Ectodermal cell (in vitro differentiated cells): Measurements from ENCODE around the gene MBD3L1.

Experiments used
- H3K27ac ChIP-seq: 2 replicates; pipeline ENCODE4 v1.7.0; 2013; ENCODE audit warnings: mild to moderate bottlenecking, low read depth, low read length; ENCODE audit not compliant: insufficient read depth, poor library complexity, severe bottlenecking
- H3K27me3 ChIP-seq: 2 replicates; pipeline ENCODE4 v1.7.0; 2013; ENCODE audit warnings: mild to moderate bottlenecking, low read length; ENCODE audit not compliant: insufficient read depth, control insufficient read depth, poor library complexity, severe bottlenecking
- H3K36me3 ChIP-seq: one replicate; pipeline ENCODE4 v1.7.0; 2013; ENCODE audit warnings: low read length; ENCODE audit not compliant: control insufficient read depth, insufficient read depth
- H3K4me1 ChIP-seq: one replicate; pipeline ENCODE4 v1.7.0; 2013; ENCODE audit warnings: low read length; ENCODE audit not compliant: control insufficient read depth, insufficient read depth
- H3K4me3 ChIP-seq: 2 replicates; pipeline ENCODE4 v1.7.0; 2013; ENCODE audit warnings: low read depth, low read length, control low read depth; ENCODE audit not compliant: insufficient read depth
- H3K9me3 ChIP-seq: 2 replicates; pipeline ENCODE4 v1.7.0; 2013; ENCODE audit warnings: mild to moderate bottlenecking, low read length, moderate library complexity; ENCODE audit not compliant: control insufficient read depth
- WGBS, 2 experiments: methylation state at CpG; one replicate each; pipeline ENCODE4 v1.1.7; 2013; ENCODE audit warnings: missing lambda C conversion rate in 2 of 2; 5-methylcytosine and 5-hydroxymethylcytosine counted together

Gene MBD3L1

GRCh38 chr19:8827277-8827676 is 4.9 kb upstream of the MBD3L1 start:
- Histone ChIP-seq H3K27me3 (no peaks in the 10 kb centered on the region), H3K4me1 (no peaks in the 10 kb centered on the region), H3K36me3 (peaks cover 3% of the 10 kb centered on the region), H3K27ac (no peak overlapping the region), H3K4me3 (no peak overlapping the region), H3K9me3 (no peaks in the 10 kb centered on the region)

- H3K36me3 ChIP-seq = peaks cover 3% of the 10 kb centered on the region
- H3K27me3 ChIP-seq = no peaks in the 10 kb centered on the region
- no peak overlapping the region for H3K27ac ChIP-seq
- WGBS, 2 experiments = 88 to 92% methylated on average over 6 of the region's 6 CpGs
- peak overlapping the region; percentile 50 for H3K4me3 ChIP-seq
- H3K4me1 ChIP-seq = no peaks in the 10 kb centered on the region
- peaks cover 3% of the 10 kb centered on the region for H3K9me3 ChIP-seq
These were observed 804 bp upstream of the MBD3L1 start for GRCh38 chr19:8831373-8831772.

- no peak overlapping the region for H3K27ac ChIP-seq
- peaks cover 4% of the 10 kb centered on the region for H3K9me3 ChIP-seq
- no peaks in the 10 kb centered on the region for H3K27me3 ChIP-seq
- H3K4me1 ChIP-seq = no peaks in the 10 kb centered on the region
- peaks cover 3% of the 10 kb centered on the region for H3K36me3 ChIP-seq
- 44 to 52% methylated on average over 16 of the region's 16 CpGs for WGBS, 2 experiments
- H3K4me3 ChIP-seq = peak overlapping the region; percentile 50
These were observed 395 bp upstream of the MBD3L1 start for GRCh38 chr19:8831832-8832131.

GRCh38 chr19:8835446-8835845 is 3.3 kb downstream of the MBD3L1 start:
- Histone ChIP-seq H3K27ac (no peak overlapping the region), H3K9me3 (peaks cover 6% of the 10 kb centered on the region)
- 42 to 51% methylated on average over 1 of the region's 2 CpGs for WGBS, 2 experiments

GRCh38 chr19:8835877-8836276 is 3.7 kb downstream of the MBD3L1 start:
- Histone ChIP-seq H3K4me1 (no peaks in the 10 kb centered on the region), H3K9me3 (peaks cover 6% of the 10 kb centered on the region), H3K36me3 (no peaks in the 10 kb centered on the region), H3K27me3 (no peaks in the 10 kb centered on the region), H3K27ac (no peak overlapping the region), H3K4me3 (no peak overlapping the region)
- WGBS, 2 experiments = 100% methylated on average over 1 of the region's 3 CpGs; no CpG with 5 or more reads in 1 of the 2 experiments

More at GRCh38 chr19:8835446-8835845, 3.3 kb downstream of the MBD3L1 start:
- Histone ChIP-seq H3K36me3 (no peaks in the 10 kb centered on the region), H3K27me3 (no peaks in the 10 kb centered on the region), H3K4me3 (no peak overlapping the region), H3K4me1 (no peaks in the 10 kb centered on the region)

GRCh38 chr19:8840708-8841107 is 8.5 kb downstream of the MBD3L1 start:
- Histone ChIP-seq H3K4me1 (no peaks in the 10 kb centered on the region), H3K4me3 (no peak overlapping the region), H3K9me3 (peaks cover 6% of the 10 kb centered on the region), H3K36me3 (no peaks in the 10 kb centered on the region), H3K27ac (no peak overlapping the region), H3K27me3 (no peaks in the 10 kb centered on the region)
- 89% methylated on average over 5 of the region's 5 CpGs for WGBS, 2 experiments

GRCh38 chr19:8846819-8847218 is 14.6 kb downstream of the MBD3L1 start:
- WGBS, 2 experiments = 72 to 74% methylated on average over 3 of the region's 3 CpGs
- Histone ChIP-seq H3K4me1 (no peaks in the 10 kb centered on the region), H3K4me3 (no peak overlapping the region), H3K36me3 (no peaks in the 10 kb centered on the region), H3K27ac (no peak overlapping the region), H3K27me3 (no peaks in the 10 kb centered on the region), H3K9me3 (peaks cover 9% of the 10 kb centered on the region)

- 85 to 87% methylated on average over 2 of the region's 2 CpGs for WGBS, 2 experiments
- Histone ChIP-seq H3K27ac (no peak overlapping the region), H3K4me3 (no peak overlapping the region), H3K36me3 (no peaks in the 10 kb centered on the region), H3K27me3 (no peaks in the 10 kb centered on the region), H3K4me1 (no peaks in the 10 kb centered on the region), H3K9me3 (peaks cover 9% of the 10 kb centered on the region)
These were observed 17.1 kb downstream of the MBD3L1 start for GRCh38 chr19:8849232-8849631.

GRCh38 chr19:8850488-8850887 is 18.3 kb downstream of the MBD3L1 start:
- WGBS, 2 experiments = 86 to 95% methylated on average over 2 to 3 of the region's 3 CpGs
- Histone ChIP-seq H3K27me3 (no peaks in the 10 kb centered on the region), H3K4me3 (no peak overlapping the region), H3K27ac (no peak overlapping the region), H3K9me3 (peaks cover 9% of the 10 kb centered on the region), H3K4me1 (no peaks in the 10 kb centered on the region), H3K36me3 (no peaks in the 10 kb centered on the region)

GRCh38 chr19:8858260-8858659 is 26.1 kb downstream of the MBD3L1 start:
- Histone ChIP-seq H3K36me3 (no peaks in the 10 kb centered on the region), H3K4me3 (no peak overlapping the region), H3K9me3 (no peaks in the 10 kb centered on the region), H3K4me1 (no peaks in the 10 kb centered on the region), H3K27ac (no peak overlapping the region), H3K27me3 (no peaks in the 10 kb centered on the region)
- 85 to 88% methylated on average over 3 of the region's 3 CpGs for WGBS, 2 experiments

- no peaks in the 10 kb centered on the region for H3K36me3 ChIP-seq
- H3K9me3 ChIP-seq = peaks cover 13% of the 10 kb centered on the region
- H3K27me3 ChIP-seq = no peaks in the 10 kb centered on the region
- no peak overlapping the region for H3K27ac ChIP-seq
- no peaks in the 10 kb centered on the region for H3K4me1 ChIP-seq
- H3K4me3 ChIP-seq = no peak overlapping the region
These were observed 34.2 kb downstream of the MBD3L1 start for GRCh38 chr19:8866344-8866743.
